Measurements from ENCODE around the gene FBXW12. TPM values are rescaled to one million over a fixed set of nuclear protein-coding genes. Genes with fewer than 3 reads are reported as not detected.

Gene FBXW12
- polyA plus RNA-seq, 1 of the 3 experiments (the other 2 are of a cell fraction), result 0.07 TPM

DNA sequence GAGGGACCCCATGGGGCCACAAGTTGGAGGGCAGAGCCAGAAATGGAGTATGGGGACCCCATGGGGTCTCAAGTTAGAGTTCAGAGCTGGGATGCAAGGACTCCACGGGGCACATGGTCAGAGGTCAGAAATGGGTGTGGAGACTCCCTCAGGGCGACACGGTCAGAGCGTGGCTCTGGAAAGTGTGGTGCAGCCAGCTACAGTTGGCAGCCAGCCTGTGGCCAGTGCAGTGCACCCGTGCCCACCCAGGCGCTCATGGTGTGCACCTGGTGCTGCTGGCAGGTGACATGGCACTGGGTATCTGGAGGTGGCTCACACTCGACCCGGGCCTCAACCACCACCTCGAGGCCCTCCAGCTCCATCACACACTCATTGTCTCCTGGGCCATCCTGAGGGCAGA, 46.6 kb downstream of the FBXW12 start:
- CTCF ChIA-PET, result interaction anchor here (1.2 to 14.1 kb wide), 4 partner anchors 10 to 145 kb away, joined by 5 to 156 read pairs (median 34); no protein-coding TSS in a partner anchor
- WGBS (ENCODE audit: low lambda C conversion rate), result 100% methylated on average over 2 of the region's 9 CpGs
- peaks cover 0 to 16% of the 10 kb centered on the region in 2 experiments; a peak in 1 of 4 replicates for H3K4me1 ChIP-seq (ENCODE audit: control insufficient read depth in 1 of 2, insufficient read depth in 2 of 2, low read depth in 1 of 2, low read length in 1 of 2)

DNA sequence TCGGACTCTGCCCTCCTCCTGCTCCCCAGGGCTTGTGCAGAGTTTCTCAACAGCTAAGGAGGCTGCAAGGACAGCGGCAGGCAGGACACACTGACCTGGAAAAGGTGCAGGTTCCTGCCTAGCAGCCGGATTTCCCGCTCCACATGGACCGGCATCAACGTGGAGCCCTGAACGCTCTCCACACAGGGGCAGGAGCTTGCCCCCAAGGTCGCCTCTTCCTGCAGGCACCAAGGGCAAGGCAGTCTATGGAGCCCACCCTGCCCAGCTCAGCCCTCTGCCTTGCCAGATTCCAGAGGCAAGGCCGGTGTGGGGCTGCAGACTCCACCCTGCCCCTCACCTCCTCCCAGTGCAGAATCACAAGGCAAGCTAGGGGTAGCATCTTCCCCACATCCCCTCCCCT, 47.1 kb downstream of the FBXW12 start:
- TF ChIP-seq RAD21 (IDR thresholded peaks at IDR 0.05; ENCODE audit: low read length) (no peak), RCOR1 (IDR thresholded peaks at IDR 0.05; ENCODE audit: low read length) (no peak), EZH2phosphoT487 (IDR thresholded peaks at IDR 0.05; ENCODE audit: borderline replicate concordance, low read depth) (no peak), MXI1 (IDR thresholded peaks at IDR 0.05; ENCODE audit: low read depth, low read length) (no peak), GABPA (IDR thresholded peaks at IDR 0.05; ENCODE audit: low read depth) (no peak), FOXM1 (IDR thresholded peaks at IDR 0.05; ENCODE audit: low read depth) (no peak), ELF1 (IDR thresholded peaks at IDR 0.05) (no peak), POLR2AphosphoS5 (IDR thresholded peaks at IDR 0.05; ENCODE audit: low read depth, low read length) (no peak), SMC3 (IDR thresholded peaks at IDR 0.05; ENCODE audit: low read depth, low read length) (no peak), EP300 (IDR thresholded peaks at IDR 0.05; ENCODE audit: borderline replicate concordance in 1 of 2, low read depth in 1 of 2, low read length in 1 of 2) (no peak), NFIC (IDR thresholded peaks at IDR 0.05; ENCODE audit: borderline replicate concordance) (no peak), NRF1 (IDR thresholded peaks at IDR 0.05; ENCODE audit: low read depth, low read length) (no peak)
- TF ChIP-seq, protein P1, sequence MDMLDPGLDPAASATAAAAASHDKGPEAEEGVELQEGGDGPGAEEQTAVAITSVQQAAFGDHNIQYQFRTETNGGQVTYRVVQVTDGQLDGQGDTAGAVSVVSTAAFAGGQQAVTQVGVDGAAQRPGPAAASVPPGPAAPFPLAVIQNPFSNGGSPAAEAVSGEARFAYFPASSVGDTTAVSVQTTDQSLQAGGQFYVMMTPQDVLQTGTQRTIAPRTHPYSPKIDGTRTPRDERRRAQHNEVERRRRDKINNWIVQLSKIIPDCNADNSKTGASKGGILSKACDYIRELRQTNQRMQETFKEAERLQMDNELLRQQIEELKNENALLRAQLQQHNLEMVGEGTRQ (IDR thresholded peaks at IDR 0.05; ENCODE audit: borderline replicate concordance, low read depth, low read length), result no peak
- TF ChIP-seq, protein P2, sequence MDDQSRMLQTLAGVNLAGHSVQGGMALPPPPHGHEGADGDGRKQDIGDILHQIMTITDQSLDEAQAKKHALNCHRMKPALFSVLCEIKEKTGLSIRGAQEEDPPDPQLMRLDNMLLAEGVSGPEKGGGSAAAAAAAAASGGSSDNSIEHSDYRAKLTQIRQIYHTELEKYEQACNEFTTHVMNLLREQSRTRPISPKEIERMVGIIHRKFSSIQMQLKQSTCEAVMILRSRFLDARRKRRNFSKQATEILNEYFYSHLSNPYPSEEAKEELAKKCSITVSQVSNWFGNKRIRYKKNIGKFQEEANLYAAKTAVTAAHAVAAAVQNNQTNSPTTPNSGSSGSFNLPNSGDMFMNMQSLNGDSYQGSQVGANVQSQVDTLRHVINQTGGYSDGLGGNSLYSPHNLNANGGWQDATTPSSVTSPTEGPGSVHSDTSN (IDR thresholded peaks at IDR 0.05), result no peak
- TF ChIP-seq, protein P3, sequence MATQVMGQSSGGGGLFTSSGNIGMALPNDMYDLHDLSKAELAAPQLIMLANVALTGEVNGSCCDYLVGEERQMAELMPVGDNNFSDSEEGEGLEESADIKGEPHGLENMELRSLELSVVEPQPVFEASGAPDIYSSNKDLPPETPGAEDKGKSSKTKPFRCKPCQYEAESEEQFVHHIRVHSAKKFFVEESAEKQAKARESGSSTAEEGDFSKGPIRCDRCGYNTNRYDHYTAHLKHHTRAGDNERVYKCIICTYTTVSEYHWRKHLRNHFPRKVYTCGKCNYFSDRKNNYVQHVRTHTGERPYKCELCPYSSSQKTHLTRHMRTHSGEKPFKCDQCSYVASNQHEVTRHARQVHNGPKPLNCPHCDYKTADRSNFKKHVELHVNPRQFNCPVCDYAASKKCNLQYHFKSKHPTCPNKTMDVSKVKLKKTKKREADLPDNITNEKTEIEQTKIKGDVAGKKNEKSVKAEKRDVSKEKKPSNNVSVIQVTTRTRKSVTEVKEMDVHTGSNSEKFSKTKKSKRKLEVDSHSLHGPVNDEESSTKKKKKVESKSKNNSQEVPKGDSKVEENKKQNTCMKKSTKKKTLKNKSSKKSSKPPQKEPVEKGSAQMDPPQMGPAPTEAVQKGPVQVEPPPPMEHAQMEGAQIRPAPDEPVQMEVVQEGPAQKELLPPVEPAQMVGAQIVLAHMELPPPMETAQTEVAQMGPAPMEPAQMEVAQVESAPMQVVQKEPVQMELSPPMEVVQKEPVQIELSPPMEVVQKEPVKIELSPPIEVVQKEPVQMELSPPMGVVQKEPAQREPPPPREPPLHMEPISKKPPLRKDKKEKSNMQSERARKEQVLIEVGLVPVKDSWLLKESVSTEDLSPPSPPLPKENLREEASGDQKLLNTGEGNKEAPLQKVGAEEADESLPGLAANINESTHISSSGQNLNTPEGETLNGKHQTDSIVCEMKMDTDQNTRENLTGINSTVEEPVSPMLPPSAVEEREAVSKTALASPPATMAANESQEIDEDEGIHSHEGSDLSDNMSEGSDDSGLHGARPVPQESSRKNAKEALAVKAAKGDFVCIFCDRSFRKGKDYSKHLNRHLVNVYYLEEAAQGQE (IDR thresholded peaks at IDR 0.05; ENCODE audit: low read depth, low read length), result no peak
- ChIA-PET POLR2A (interaction anchor here (2.0 kb wide), 1 partner anchor 10 kb away, joined by 6 read pairs; no protein-coding TSS in a partner anchor), CTCF (interaction anchor here (0.7 to 14.1 kb wide), 6 partner anchors 10 to 146 kb away, joined by 3 to 156 read pairs (median 6); no protein-coding TSS in a partner anchor)
- Histone ChIP-seq H3K9ac (no peak overlapping the region), H4K20me1 (ENCODE audit: insufficient read depth) (no peaks in the 10 kb centered on the region), H3K9me2 (no peaks in the 10 kb centered on the region), H3K9me3 (no peaks in the 10 kb centered on the region), H3K27me3 (ENCODE audit: insufficient read depth) (no peaks in the 10 kb centered on the region), H3K4me2 (no peak overlapping the region), H3K4me1 (ENCODE audit: control insufficient read depth in 1 of 2, insufficient read depth in 2 of 2, low read depth in 1 of 2, low read length in 1 of 2) (peaks cover 0 to 16% of the 10 kb centered on the region in 2 experiments; a peak in 1 of 4 replicates), H3K4me3 (ENCODE audit: low read depth in 2 of 2, low read length in 1 of 2) (no peak overlapping the region), H3K27ac (ENCODE audit: low read depth in 2 of 2, low read length in 1 of 2) (no peak overlapping the region; a peak in 1 of 4 replicates), H2AFZ (ENCODE audit: low read depth) (no peak overlapping the region), H3K36me3 (replicated peaks in 1 of 2; ENCODE audit: control insufficient read depth in 1 of 2, insufficient read depth in 2 of 2, low read length in 1 of 2) (peaks cover 0 to 53% of the 10 kb centered on the region in 2 experiments), H3F3A (replicated peaks; ENCODE audit: insufficient read depth) (no peaks in the 10 kb centered on the region), H3K79me2 (ENCODE audit: insufficient read depth) (peaks cover 12% of the 10 kb centered on the region; the same call in 1 of the 2 replicates)
- no peak for DNase-seq
- WGBS (ENCODE audit: low lambda C conversion rate), result 88% methylated on average over 3 of the region's 9 CpGs

More for the DNA sequence above, 46.6 kb downstream of the FBXW12 start:
- Histone ChIP-seq H3K27ac (ENCODE audit: low read depth in 2 of 2, low read length in 1 of 2) (no peak overlapping the region; a peak in 1 of 4 replicates), H3K9me2 (no peaks in the 10 kb centered on the region), H4K20me1 (ENCODE audit: insufficient read depth) (no peaks in the 10 kb centered on the region), H2AFZ (ENCODE audit: low read depth) (no peak overlapping the region), H3K4me3 (ENCODE audit: low read depth in 2 of 2, low read length in 1 of 2) (no peak overlapping the region), H3K9me3 (no peaks in the 10 kb centered on the region), H3K27me3 (ENCODE audit: insufficient read depth) (no peaks in the 10 kb centered on the region), H3K79me2 (ENCODE audit: insufficient read depth) (peaks cover 10% of the 10 kb centered on the region; the same call in 1 of the 2 replicates), H3F3A (replicated peaks; ENCODE audit: insufficient read depth) (no peaks in the 10 kb centered on the region), H3K4me2 (no peak overlapping the region), H3K9ac (no peak overlapping the region), H3K36me3 (replicated peaks in 1 of 2; ENCODE audit: control insufficient read depth in 1 of 2, insufficient read depth in 2 of 2, low read length in 1 of 2) (peaks cover 0 to 57% of the 10 kb centered on the region in 2 experiments)
- TF ChIP-seq GABPA (IDR thresholded peaks at IDR 0.05; ENCODE audit: low read depth), result no peak
- no peak for TF ChIP-seq RFX5 (IDR thresholded peaks at IDR 0.05; ENCODE audit: low read length)
- TF ChIP-seq TEAD4 (IDR thresholded peaks at IDR 0.05; ENCODE audit: borderline replicate concordance, insufficient read depth), result no peak
- TF ChIP-seq, protein P4, sequence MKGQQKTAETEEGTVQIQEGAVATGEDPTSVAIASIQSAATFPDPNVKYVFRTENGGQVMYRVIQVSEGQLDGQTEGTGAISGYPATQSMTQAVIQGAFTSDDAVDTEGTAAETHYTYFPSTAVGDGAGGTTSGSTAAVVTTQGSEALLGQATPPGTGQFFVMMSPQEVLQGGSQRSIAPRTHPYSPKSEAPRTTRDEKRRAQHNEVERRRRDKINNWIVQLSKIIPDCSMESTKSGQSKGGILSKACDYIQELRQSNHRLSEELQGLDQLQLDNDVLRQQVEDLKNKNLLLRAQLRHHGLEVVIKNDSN (IDR thresholded peaks at IDR 0.05; ENCODE audit: borderline replicate concordance, low read depth), result no peak
- no peak for TF ChIP-seq EP300 (IDR thresholded peaks at IDR 0.05; ENCODE audit: borderline replicate concordance in 1 of 2, low read depth in 1 of 2, low read length in 1 of 2)
- POLR2A ChIA-PET, result interaction anchor here (2.0 kb wide), 1 partner anchor 10 kb away, joined by 6 read pairs; no protein-coding TSS in a partner anchor
- no peak for DNase-seq

All from SK-N-SH (cell line).